Measurements from ENCODE around the gene BICD2.

BICD2 gene

DNA sequence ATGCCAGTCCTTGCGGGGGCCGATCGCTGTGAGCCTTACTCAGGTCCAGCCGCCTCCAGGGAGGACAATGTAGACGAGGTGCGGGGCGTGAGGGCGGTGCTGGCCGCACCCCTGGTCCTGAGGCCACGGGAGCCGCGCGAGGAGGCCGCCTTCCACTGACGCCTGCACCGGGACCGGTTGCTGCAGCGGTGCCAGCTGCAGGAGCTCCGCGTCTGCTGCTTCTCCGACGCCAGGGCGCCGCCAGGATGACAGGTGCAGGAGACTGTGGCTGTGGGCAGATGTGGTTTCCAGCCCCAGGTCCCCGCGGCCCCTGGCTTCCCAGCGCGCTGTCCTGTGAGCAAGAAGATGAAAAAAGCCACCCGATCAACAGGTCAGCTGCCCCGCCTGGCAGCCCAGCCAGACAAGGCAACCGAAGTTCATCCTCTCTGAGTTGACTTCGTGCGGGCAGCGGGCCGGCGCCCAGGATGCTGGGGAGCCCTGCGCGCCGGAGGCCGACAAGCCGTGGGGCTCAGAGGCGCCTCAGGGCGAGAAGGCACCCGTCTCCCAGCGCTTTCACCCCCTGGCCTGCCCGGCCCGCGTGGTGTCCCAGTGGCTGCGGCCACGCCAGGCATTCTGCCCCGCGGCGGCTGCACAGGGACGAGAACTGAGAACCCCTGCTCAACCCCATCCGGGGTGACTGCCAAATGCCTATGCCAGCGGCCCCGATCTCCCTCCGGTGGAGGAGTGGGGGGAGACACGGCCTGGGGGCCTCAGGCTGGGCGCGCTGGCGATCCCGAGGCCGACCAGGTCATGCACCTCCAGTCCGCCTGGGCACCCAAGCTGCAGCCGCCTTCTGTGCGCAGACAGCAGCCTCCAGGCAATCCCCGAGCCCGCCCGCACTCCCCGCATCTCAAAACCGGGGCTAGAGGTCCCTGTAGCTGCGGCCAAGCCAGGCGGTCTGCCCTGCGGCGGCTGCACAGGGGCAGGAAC lies 43.4 kb upstream of the BICD2 start:
- Histone ChIP-seq H3K4me2 (ENCODE audit: insufficient read depth, low read length) (no peak overlapping the region), H3K4me3 (ENCODE audit: low read depth in 1 of 2, low read length in 2 of 2) (no peak overlapping the region), H3K27ac (ENCODE audit: low read length) (no peak overlapping the region)

DNA sequence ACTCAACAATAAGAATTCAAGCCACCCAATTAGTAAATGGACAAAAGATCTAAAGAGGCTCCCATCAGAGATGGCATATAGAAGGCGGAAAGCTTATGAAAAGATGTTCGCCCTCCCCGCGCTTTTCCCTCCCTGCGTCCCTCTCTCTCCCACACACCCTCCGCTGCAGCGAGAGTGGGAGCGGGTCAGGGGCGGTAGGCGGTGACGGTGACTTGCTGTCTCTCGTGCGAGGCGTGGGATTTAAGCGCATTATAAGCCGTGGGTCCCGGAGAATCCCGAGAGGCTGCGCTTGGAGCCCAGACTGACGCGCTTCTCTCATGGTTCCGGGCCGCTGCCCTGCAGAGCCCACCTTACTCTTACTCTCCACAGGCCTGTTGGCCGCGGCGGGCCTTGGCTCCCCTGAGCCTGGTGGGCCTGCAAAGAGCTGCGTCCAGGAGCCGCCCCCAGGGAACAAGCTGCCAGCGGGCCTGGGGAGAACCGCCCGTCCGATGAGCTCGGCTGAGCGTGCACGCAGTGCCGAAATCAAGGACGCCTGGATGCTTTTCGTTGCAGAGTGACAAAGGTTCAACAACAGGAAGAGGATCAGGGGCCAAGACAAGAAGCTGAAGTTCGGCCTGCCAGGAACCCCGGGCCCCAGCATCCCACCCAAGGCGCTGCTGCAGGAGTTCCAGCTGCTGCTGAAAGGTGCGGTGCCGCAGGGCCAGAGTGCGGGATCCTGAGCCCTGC lies 42.6 kb upstream of the BICD2 start:
- no peak overlapping the region for H3K4me3 ChIP-seq (ENCODE audit: low read depth in 1 of 2, low read length in 2 of 2)
- no peak overlapping the region for H3K4me2 ChIP-seq (ENCODE audit: insufficient read depth, low read length)
- H3K36me3 ChIP-seq (ENCODE audit: insufficient read depth, low read length) = no peaks in the 10 kb centered on the region
- no peak overlapping the region for H2AFZ ChIP-seq (ENCODE audit: low read depth, low read length)
- ATAC-seq (ENCODE audit: insufficient read depth, low read depth) (no peak), DNase-seq (no peak)
- TF ChIP-seq EZH2 (IDR thresholded peaks at IDR 0.05; ENCODE audit: borderline replicate concordance, low read depth, low read length, severe bottlenecking) = no peak
- TF ChIP-seq, protein P1, sequence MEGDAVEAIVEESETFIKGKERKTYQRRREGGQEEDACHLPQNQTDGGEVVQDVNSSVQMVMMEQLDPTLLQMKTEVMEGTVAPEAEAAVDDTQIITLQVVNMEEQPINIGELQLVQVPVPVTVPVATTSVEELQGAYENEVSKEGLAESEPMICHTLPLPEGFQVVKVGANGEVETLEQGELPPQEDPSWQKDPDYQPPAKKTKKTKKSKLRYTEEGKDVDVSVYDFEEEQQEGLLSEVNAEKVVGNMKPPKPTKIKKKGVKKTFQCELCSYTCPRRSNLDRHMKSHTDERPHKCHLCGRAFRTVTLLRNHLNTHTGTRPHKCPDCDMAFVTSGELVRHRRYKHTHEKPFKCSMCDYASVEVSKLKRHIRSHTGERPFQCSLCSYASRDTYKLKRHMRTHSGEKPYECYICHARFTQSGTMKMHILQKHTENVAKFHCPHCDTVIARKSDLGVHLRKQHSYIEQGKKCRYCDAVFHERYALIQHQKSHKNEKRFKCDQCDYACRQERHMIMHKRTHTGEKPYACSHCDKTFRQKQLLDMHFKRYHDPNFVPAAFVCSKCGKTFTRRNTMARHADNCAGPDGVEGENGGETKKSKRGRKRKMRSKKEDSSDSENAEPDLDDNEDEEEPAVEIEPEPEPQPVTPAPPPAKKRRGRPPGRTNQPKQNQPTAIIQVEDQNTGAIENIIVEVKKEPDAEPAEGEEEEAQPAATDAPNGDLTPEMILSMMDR (IDR thresholded peaks at IDR 0.05; ENCODE audit: borderline replicate concordance, extremely low read depth, low read length, poor library complexity, severe bottlenecking) = no peak
- H3K4me1 ChIP-seq (ENCODE audit: insufficient read depth, low read length) = no peaks in the 10 kb centered on the region
- H3K79me2 ChIP-seq (ENCODE audit: insufficient read depth, low read length) = no peaks in the 10 kb centered on the region
- H3K27me3 ChIP-seq (ENCODE audit: insufficient read depth, low read length, poor library complexity) = no peaks in the 10 kb centered on the region
- H3K9me3 ChIP-seq (ENCODE audit: insufficient read depth, low read length, severe bottlenecking) = no peaks in the 10 kb centered on the region
- H4K20me1 ChIP-seq (ENCODE audit: insufficient read depth, low read length) = no peaks in the 10 kb centered on the region; the same call in 1 of the 2 replicates
- H3K27ac ChIP-seq (ENCODE audit: low read length) = no peak overlapping the region
- H3K9ac ChIP-seq (ENCODE audit: low read depth, low read length) = no peak overlapping the region

More for the DNA sequence above, 43.4 kb upstream of the BICD2 start:
- H3K27me3 ChIP-seq (ENCODE audit: insufficient read depth, low read length, poor library complexity) = no peaks in the 10 kb centered on the region
- H3K79me2 ChIP-seq (ENCODE audit: insufficient read depth, low read length) = no peaks in the 10 kb centered on the region
- no peak for ATAC-seq (ENCODE audit: insufficient read depth, low read depth)
- no peaks in the 10 kb centered on the region for H3K4me1 ChIP-seq (ENCODE audit: insufficient read depth, low read length)
- no peaks in the 10 kb centered on the region; the same call in 1 of the 2 replicates for H4K20me1 ChIP-seq (ENCODE audit: insufficient read depth, low read length)
- no peaks in the 10 kb centered on the region for H3K36me3 ChIP-seq (ENCODE audit: insufficient read depth, low read length)
- TF ChIP-seq, protein P1 (IDR thresholded peaks at IDR 0.05; ENCODE audit: borderline replicate concordance, extremely low read depth, low read length, poor library complexity, severe bottlenecking) = no peak
- TF ChIP-seq EZH2 (IDR thresholded peaks at IDR 0.05; ENCODE audit: borderline replicate concordance, low read depth, low read length, severe bottlenecking) = no peak
- H2AFZ ChIP-seq (ENCODE audit: low read depth, low read length) = no peak overlapping the region
- no peak for DNase-seq
- H3K9me3 ChIP-seq (ENCODE audit: insufficient read depth, low read length, severe bottlenecking) = no peaks in the 10 kb centered on the region
- no peak overlapping the region for H3K9ac ChIP-seq (ENCODE audit: low read depth, low read length)

DNA sequence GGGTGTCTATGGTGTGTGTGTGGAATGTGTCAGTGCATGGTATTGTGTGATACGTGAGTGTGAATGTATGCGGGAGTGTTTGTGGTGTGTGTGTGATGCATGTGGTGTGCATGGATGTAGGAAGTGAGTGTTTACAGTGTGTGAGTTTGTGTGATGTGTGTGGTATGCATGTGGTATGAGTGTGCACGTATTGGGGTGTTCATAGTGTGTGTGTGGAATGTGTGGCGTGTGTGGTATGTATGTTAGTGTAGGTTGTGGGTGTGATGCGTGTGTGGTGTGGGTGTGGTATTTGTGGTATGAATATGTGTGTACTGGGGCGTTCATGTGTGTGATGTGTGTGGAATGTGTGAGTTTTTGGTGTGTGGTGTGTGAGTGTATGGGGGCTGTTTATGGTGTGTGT lies 40.1 kb upstream of the BICD2 start:
- ATAC-seq (ENCODE audit: insufficient read depth, low read depth) (no peak), DNase-seq (no peak)
- no peak overlapping the region for H2AFZ ChIP-seq (ENCODE audit: low read depth, low read length)
- H3K9ac ChIP-seq (ENCODE audit: low read depth, low read length) = no peak overlapping the region
- H4K20me1 ChIP-seq (ENCODE audit: insufficient read depth, low read length) = no peaks in the 10 kb centered on the region; the same call in 1 of the 2 replicates
- no peaks in the 10 kb centered on the region for H3K9me3 ChIP-seq (ENCODE audit: insufficient read depth, low read length, severe bottlenecking)
- TF ChIP-seq EZH2 (IDR thresholded peaks at IDR 0.05; ENCODE audit: borderline replicate concordance, low read depth, low read length, severe bottlenecking) = no peak
- TF ChIP-seq, protein P1 (IDR thresholded peaks at IDR 0.05; ENCODE audit: borderline replicate concordance, extremely low read depth, low read length, poor library complexity, severe bottlenecking) = no peak
- no peak overlapping the region for H3K4me3 ChIP-seq (ENCODE audit: low read depth in 1 of 2, low read length in 2 of 2)
- no peaks in the 10 kb centered on the region for H3K79me2 ChIP-seq (ENCODE audit: insufficient read depth, low read length)
- no peak overlapping the region for H3K4me2 ChIP-seq (ENCODE audit: insufficient read depth, low read length)
- H3K27ac ChIP-seq (ENCODE audit: low read length) = no peak overlapping the region
- no peaks in the 10 kb centered on the region for H3K36me3 ChIP-seq (ENCODE audit: insufficient read depth, low read length)
- H3K4me1 ChIP-seq (ENCODE audit: insufficient read depth, low read length) = no peaks in the 10 kb centered on the region
- no peaks in the 10 kb centered on the region for H3K27me3 ChIP-seq (ENCODE audit: insufficient read depth, low read length, poor library complexity)
